ENCODE results near the gene PRIMA1.
A peak's percentile ranks its signal among the peaks of the same experiment; 100 is the strongest.

Gene PRIMA1

GRCh38 chr14:93824076-93824475, 35.8 kb upstream of the PRIMA1 start:
- Histone ChIP-seq H2AK5ac (ENCODE audit: low read length, severe bottlenecking) (no peak overlapping the region), H3K14ac (ENCODE audit: low read length in 2 of 2) (no peak overlapping the region), H3K18ac (ENCODE audit: low read depth in 1 of 2, low read length in 2 of 2) (no peak overlapping the region), H3K4me2 (ENCODE audit: low read length, poor library complexity, severe bottlenecking) (no peak overlapping the region), H4K91ac (ENCODE audit: low read length) (no peak overlapping the region), H3K79me1 (replicated peaks; ENCODE audit: low read length, poor library complexity, severe bottlenecking) (no peaks in the 10 kb centered on the region), H3K36me3 (ENCODE audit: control insufficient read depth in 1 of 2, insufficient read depth in 2 of 2, low read depth in 1 of 2, low read length in 2 of 2) (no peaks in the 10 kb centered on the region), H2BK5ac (ENCODE audit: low read depth, low read length, poor library complexity, severe bottlenecking) (no peak overlapping the region), H3K4me1 (ENCODE audit: control insufficient read depth, insufficient read depth, low read depth, low read length) (no peaks in the 10 kb centered on the region), H3K9ac (ENCODE audit: low read length) (no peak overlapping the region), H3K4ac (ENCODE audit: low read depth in 1 of 2, low read length in 2 of 2) (no peak overlapping the region), H3K27ac (ENCODE audit: low read length, poor library complexity, severe bottlenecking) (no peak overlapping the region), H2BK120ac (ENCODE audit: low read depth, low read length) (no peak overlapping the region), H2BK12ac (ENCODE audit: low read length in 2 of 2) (no peak overlapping the region), H3K4me3 (ENCODE audit: insufficient read depth in 1 of 2, low read depth in 1 of 2, low read length in 2 of 2) (no peak overlapping the region), H3K23ac (ENCODE audit: low read length in 2 of 2) (no peak overlapping the region), H3K9me3 (ENCODE audit: control insufficient read depth, low read length) (no peaks in the 10 kb centered on the region), H3K27me3 (ENCODE audit: control insufficient read depth in 1 of 2, insufficient read depth in 1 of 2, low read length in 2 of 2) (peaks cover 0 to 13% of the 10 kb centered on the region in 2 experiments), H4K8ac (ENCODE audit: low read length) (no peak overlapping the region), H2BK15ac (ENCODE audit: low read depth, poor library complexity, severe bottlenecking) (no peak overlapping the region), H2AFZ (ENCODE audit: low read depth, low read length) (no peak overlapping the region)
- no peak for DNase-seq
- WGBS = 73% methylated on average over 9 of the region's 9 CpGs

GRCh38 chr14:93821051-93821450, 32.8 kb upstream of the PRIMA1 start:
- Histone ChIP-seq H3K9me3 (ENCODE audit: control insufficient read depth, low read length) (peaks cover 9% of the 10 kb centered on the region), H3K4me1 (ENCODE audit: control insufficient read depth, insufficient read depth, low read depth, low read length) (no peaks in the 10 kb centered on the region), H3K27ac (ENCODE audit: low read length, poor library complexity, severe bottlenecking) (no peak overlapping the region), H2BK5ac (ENCODE audit: low read depth, low read length, poor library complexity, severe bottlenecking) (no peak overlapping the region), H3K36me3 (ENCODE audit: control insufficient read depth in 1 of 2, insufficient read depth in 2 of 2, low read depth in 1 of 2, low read length in 2 of 2) (no peaks in the 10 kb centered on the region), H2AFZ (ENCODE audit: low read depth, low read length) (no peak overlapping the region), H3K14ac (ENCODE audit: low read length in 2 of 2) (no peak overlapping the region), H3K4ac (ENCODE audit: low read depth in 1 of 2, low read length in 2 of 2) (no peak overlapping the region), H4K8ac (ENCODE audit: low read length) (no peak overlapping the region), H3K4me2 (ENCODE audit: low read length, poor library complexity, severe bottlenecking) (no peak overlapping the region), H4K91ac (ENCODE audit: low read length) (no peak overlapping the region), H3K18ac (ENCODE audit: low read depth in 1 of 2, low read length in 2 of 2) (no peak overlapping the region), H2BK120ac (ENCODE audit: low read depth, low read length) (no peak overlapping the region), H3K4me3 (ENCODE audit: insufficient read depth in 1 of 2, low read depth in 1 of 2, low read length in 2 of 2) (peak overlapping the region in 1 of 2 experiments; percentile 11), H2AK5ac (ENCODE audit: low read length, severe bottlenecking) (no peak overlapping the region), H3K79me1 (replicated peaks; ENCODE audit: low read length, poor library complexity, severe bottlenecking) (no peaks in the 10 kb centered on the region), H2BK12ac (ENCODE audit: low read length in 2 of 2) (no peak overlapping the region), H3K23ac (ENCODE audit: low read length in 2 of 2) (no peak overlapping the region), H3K9ac (ENCODE audit: low read length) (no peak overlapping the region), H3K27me3 (ENCODE audit: control insufficient read depth in 1 of 2, insufficient read depth in 1 of 2, low read length in 2 of 2) (peaks cover 0 to 13% of the 10 kb centered on the region in 2 experiments), H2BK15ac (ENCODE audit: low read depth, poor library complexity, severe bottlenecking) (no peak overlapping the region)
- 80% methylated on average over 6 of the region's 6 CpGs for WGBS
- no peak for DNase-seq

GRCh38 chr14:93818857-93819256, 30.6 kb upstream of the PRIMA1 start:
- H3K18ac ChIP-seq (ENCODE audit: low read depth in 1 of 2, low read length in 2 of 2) = no peak overlapping the region
- H2AK5ac ChIP-seq (ENCODE audit: low read length, severe bottlenecking) = no peak overlapping the region
- no peak overlapping the region for H2BK120ac ChIP-seq (ENCODE audit: low read depth, low read length)
- no peaks in the 10 kb centered on the region for H3K79me1 ChIP-seq (replicated peaks; ENCODE audit: low read length, poor library complexity, severe bottlenecking)
- no peak for DNase-seq
- no peak overlapping the region for H2BK5ac ChIP-seq (ENCODE audit: low read depth, low read length, poor library complexity, severe bottlenecking)
- no peak overlapping the region for H3K23ac ChIP-seq (ENCODE audit: low read length in 2 of 2)
- no peak overlapping the region for H2BK15ac ChIP-seq (ENCODE audit: low read depth, poor library complexity, severe bottlenecking)
- H3K27ac ChIP-seq (ENCODE audit: low read length, poor library complexity, severe bottlenecking) = no peak overlapping the region
- no peak overlapping the region for H2BK12ac ChIP-seq (ENCODE audit: low read length in 2 of 2)
- H3K4ac ChIP-seq (ENCODE audit: low read depth in 1 of 2, low read length in 2 of 2) = no peak overlapping the region
- H2AFZ ChIP-seq (ENCODE audit: low read depth, low read length) = no peak overlapping the region
- H3K4me2 ChIP-seq (ENCODE audit: low read length, poor library complexity, severe bottlenecking) = no peak overlapping the region
- no peaks in the 10 kb centered on the region for H3K36me3 ChIP-seq (ENCODE audit: control insufficient read depth in 1 of 2, insufficient read depth in 2 of 2, low read depth in 1 of 2, low read length in 2 of 2)
- no peak overlapping the region for H3K14ac ChIP-seq (ENCODE audit: low read length in 2 of 2)
- H3K9ac ChIP-seq (ENCODE audit: low read length) = no peak overlapping the region
- WGBS = 92% methylated on average over 10 of the region's 10 CpGs
- H3K27me3 ChIP-seq (ENCODE audit: control insufficient read depth in 1 of 2, insufficient read depth in 1 of 2, low read length in 2 of 2) = peaks cover 0 to 10% of the 10 kb centered on the region in 2 experiments
- H3K4me3 ChIP-seq (ENCODE audit: insufficient read depth in 1 of 2, low read depth in 1 of 2, low read length in 2 of 2) = no peak overlapping the region
- no peak overlapping the region for H4K8ac ChIP-seq (ENCODE audit: low read length)
- no peaks in the 10 kb centered on the region for H3K4me1 ChIP-seq (ENCODE audit: control insufficient read depth, insufficient read depth, low read depth, low read length)
- H4K91ac ChIP-seq (ENCODE audit: low read length) = no peak overlapping the region
- H3K9me3 ChIP-seq (ENCODE audit: control insufficient read depth, low read length) = peaks cover 24% of the 10 kb centered on the region

GRCh38 chr14:93811676-93812075, 23.4 kb upstream of the PRIMA1 start:
- no peak overlapping the region for H3K4ac ChIP-seq (ENCODE audit: low read depth in 1 of 2, low read length in 2 of 2)
- H2AFZ ChIP-seq (ENCODE audit: low read depth, low read length) = no peak overlapping the region
- DNase-seq = no peak
- H3K36me3 ChIP-seq (ENCODE audit: control insufficient read depth in 1 of 2, insufficient read depth in 2 of 2, low read depth in 1 of 2, low read length in 2 of 2) = no peaks in the 10 kb centered on the region
- H3K18ac ChIP-seq (ENCODE audit: low read depth in 1 of 2, low read length in 2 of 2) = no peak overlapping the region
- no peak overlapping the region for H3K4me3 ChIP-seq (ENCODE audit: insufficient read depth in 1 of 2, low read depth in 1 of 2, low read length in 2 of 2)
- H2AK5ac ChIP-seq (ENCODE audit: low read length, severe bottlenecking) = no peak overlapping the region
- H3K23ac ChIP-seq (ENCODE audit: low read length in 2 of 2) = no peak overlapping the region
- H2BK5ac ChIP-seq (ENCODE audit: low read depth, low read length, poor library complexity, severe bottlenecking) = no peak overlapping the region
- H3K4me2 ChIP-seq (ENCODE audit: low read length, poor library complexity, severe bottlenecking) = no peak overlapping the region
- no peak overlapping the region for H4K91ac ChIP-seq (ENCODE audit: low read length)
- H3K14ac ChIP-seq (ENCODE audit: low read length in 2 of 2) = no peak overlapping the region
- no peaks in the 10 kb centered on the region for H3K4me1 ChIP-seq (ENCODE audit: control insufficient read depth, insufficient read depth, low read depth, low read length)
- 85% methylated on average over 8 of the region's 8 CpGs for WGBS
- H3K9me3 ChIP-seq (ENCODE audit: control insufficient read depth, low read length) = peaks cover 30% of the 10 kb centered on the region
- no peak overlapping the region for H2BK120ac ChIP-seq (ENCODE audit: low read depth, low read length)
- H3K27ac ChIP-seq (ENCODE audit: low read length, poor library complexity, severe bottlenecking) = no peak overlapping the region
- no peaks in the 10 kb centered on the region for H3K79me1 ChIP-seq (replicated peaks; ENCODE audit: low read length, poor library complexity, severe bottlenecking)
- no peak overlapping the region for H2BK12ac ChIP-seq (ENCODE audit: low read length in 2 of 2)
- H2BK15ac ChIP-seq (ENCODE audit: low read depth, poor library complexity, severe bottlenecking) = no peak overlapping the region
- no peak overlapping the region for H3K9ac ChIP-seq (ENCODE audit: low read length)
- H4K8ac ChIP-seq (ENCODE audit: low read length) = no peak overlapping the region
- no peaks in the 10 kb centered on the region for H3K27me3 ChIP-seq (ENCODE audit: control insufficient read depth in 1 of 2, insufficient read depth in 1 of 2, low read length in 2 of 2)

Measured in mesenchymal stem cell (in vitro differentiated cells and primary cell).